ENCODE data around the gene AHDC1. TPM values are rescaled to one million over a fixed set of nuclear protein-coding genes. Genes with fewer than 3 reads are reported as not detected.
A peak's percentile ranks its signal among the peaks of the same experiment; 100 is the strongest.
"Not testable (repeated sequence)": the region's sequence is repeated elsewhere in the genome, so short reads cannot be mapped to it uniquely, and the experiment has no call there.

The AHDC1 gene
- total and polyA plus RNA-seq, 7 donors, result 1.8 to 34.1 (median 12.1) TPM

- DNase-seq, result no peak
- no peak for TF ChIP-seq POLR2AphosphoS5 (IDR thresholded peaks at IDR 0.05)
- TF ChIP-seq EP300 (IDR thresholded peaks at IDR 0.05), result no peak
- TF ChIP-seq POLR2A (IDR thresholded peaks at IDR 0.05), result no peak
- Histone ChIP-seq H3K4me1 (peaks cover 0 to 9% (median 0%) of the 10 kb centered on the region in 4 donors), H3K27ac (no peak overlapping the region), H3K36me3 (no peaks in the 10 kb centered on the region), H3K4me3 (no peak overlapping the region), H3K9me3 (no peaks in the 10 kb centered on the region), H3K27me3 (peaks cover 4 to 14% (median 5%) of the 10 kb centered on the region in 3 donors)
- intact Hi-C loops (cut with DNase I), result no loop called here
- WGBS, 2 donors, result 66 to 71% methylated on average over 3 of the region's 3 CpGs
Observed at GRCh38 chr1:27628712-27629111, 24.8 kb upstream of the AHDC1 start.

- H3K36me3 ChIP-seq; intact Hi-C loops (cut with DNase I); H3K4me1 ChIP-seq; H3K4me3 ChIP-seq; DNase-seq; H3K27me3 ChIP-seq; H3K9me3 ChIP-seq; H3K27ac ChIP-seq: not testable (repeated sequence)
- 90 to 96% methylated on average over 4 of the region's 4 CpGs for WGBS, 2 donors
Observed at GRCh38 chr1:27627733-27628132, 23.8 kb upstream of the AHDC1 start.

GRCh38 chr1:27627061-27627460, 23.1 kb upstream of the AHDC1 start:
- no peak overlapping the region for H3K27ac ChIP-seq
- H3K36me3 ChIP-seq, result no peaks in the 10 kb centered on the region
- intact Hi-C loops (cut with DNase I), result no loop called here
- DNase-seq, result no peak
- WGBS, 2 donors, result 88 to 89% methylated on average over 5 of the region's 5 CpGs
- peaks cover 0 to 7% (median 0%) of the 10 kb centered on the region in 4 donors for H3K4me1 ChIP-seq
- no peak overlapping the region for H3K4me3 ChIP-seq
- TF ChIP-seq CTCF (IDR thresholded peaks at IDR 0.05), result no peak
- H3K27me3 ChIP-seq, result no peaks in the 10 kb centered on the region
- H3K9me3 ChIP-seq, result no peaks in the 10 kb centered on the region

- Histone ChIP-seq H3K27ac (peak overlapping the region in 2 of 4 donors; percentile 22 to 31), H3K4me3 (no peak overlapping the region)
- whole genome bisulfite sequencing, 2 donors, result 65 to 78% methylated on average over 11 of the region's 11 CpGs
Observed at GRCh38 chr1:27626031-27626935, 22.3 kb upstream of the AHDC1 start.

GRCh38 chr1:27624467-27625178, 20.7 kb upstream of the AHDC1 start:
- Histone ChIP-seq H3K4me3 (no peak overlapping the region), H3K36me3 (no peaks in the 10 kb centered on the region), H3K27ac (peak overlapping the region in 1 of 4 donors; percentile 7), H3K9me3 (no peaks in the 10 kb centered on the region), H3K27me3 (no peaks in the 10 kb centered on the region), H3K4me1 (peaks cover 0 to 7% (median 0%) of the 10 kb centered on the region in 4 donors)
- 56 to 66% methylated on average over 7 of the region's 7 CpGs for WGBS, 2 donors
- DNase-seq, result no peak
- no peak for TF ChIP-seq POLR2A (IDR thresholded peaks at IDR 0.05)
- TF ChIP-seq EP300 (IDR thresholded peaks at IDR 0.05), result no peak
- intact Hi-C loops (cut with DNase I), result no loop called here

More at GRCh38 chr1:27626031-27626935, 22.3 kb upstream of the AHDC1 start:
- Histone ChIP-seq H3K36me3 (no peaks in the 10 kb centered on the region), H3K4me1 (peaks cover 0 to 7% (median 0%) of the 10 kb centered on the region in 4 donors), H3K9me3 (no peaks in the 10 kb centered on the region), H3K27me3 (no peaks in the 10 kb centered on the region)
- TF ChIP-seq CTCF (IDR thresholded peaks at IDR 0.05) (no peak), EP300 (IDR thresholded peaks at IDR 0.05) (no peak), POLR2AphosphoS5 (IDR thresholded peaks at IDR 0.05) (peak in 1 of 4 donors; percentile 36)
- no peak for DNase-seq
- intact Hi-C loops (cut with DNase I), result no loop called here

Measured in sigmoid colon (tissue), 7 donors.